ENCODE measurements around the gene DISP2.

The DISP2 gene

DNA sequence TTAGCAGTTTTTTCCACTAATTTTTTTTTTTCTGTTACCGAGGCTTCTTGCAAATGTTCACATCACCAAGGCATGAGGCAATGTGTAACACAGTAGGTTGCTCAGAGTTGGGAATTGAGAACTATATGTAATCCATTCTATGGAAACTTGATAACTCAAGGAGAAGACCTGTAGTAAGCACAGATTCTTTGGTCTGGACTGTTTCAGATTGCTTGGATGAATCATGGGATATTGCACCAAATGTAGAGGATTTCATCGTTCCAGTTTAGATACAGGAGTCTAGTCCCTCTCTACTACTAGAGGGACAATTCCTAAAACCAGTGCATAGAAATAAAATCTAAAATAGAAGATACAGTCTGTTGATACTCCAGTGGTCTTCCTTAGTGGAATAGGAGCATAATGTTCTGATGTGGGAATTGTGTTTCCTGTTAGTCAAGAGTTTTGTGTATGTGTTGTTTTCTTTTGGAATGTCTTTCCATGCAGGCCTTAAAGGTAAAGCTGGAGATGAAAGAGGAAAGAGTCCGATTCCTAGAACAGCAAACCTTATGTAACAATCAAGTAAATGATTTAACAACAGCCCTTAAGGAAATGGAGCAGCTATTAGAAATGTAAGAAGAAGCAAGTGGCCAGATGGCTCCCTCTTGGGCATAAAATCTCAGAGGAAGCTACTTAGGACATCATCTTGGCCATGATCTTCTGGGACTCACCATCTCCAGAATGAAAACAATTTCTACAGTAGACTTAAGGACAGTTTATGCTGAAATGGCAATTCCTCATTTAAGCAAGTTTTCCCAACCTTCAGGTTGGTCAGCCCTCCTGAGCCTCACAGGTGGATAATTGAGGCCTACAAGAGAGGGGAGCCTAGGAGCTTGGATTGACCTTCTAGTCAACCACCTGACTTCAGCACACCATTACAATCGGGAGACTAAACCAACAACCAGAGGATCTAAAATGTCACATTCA, 35.2 kb downstream of the DISP2 start:
- no peak for DNase-seq

- DNase-seq: no peak
These were observed 39.8 kb downstream of the DISP2 start for GRCh38 chr15:40397688-40398412.

DNA sequence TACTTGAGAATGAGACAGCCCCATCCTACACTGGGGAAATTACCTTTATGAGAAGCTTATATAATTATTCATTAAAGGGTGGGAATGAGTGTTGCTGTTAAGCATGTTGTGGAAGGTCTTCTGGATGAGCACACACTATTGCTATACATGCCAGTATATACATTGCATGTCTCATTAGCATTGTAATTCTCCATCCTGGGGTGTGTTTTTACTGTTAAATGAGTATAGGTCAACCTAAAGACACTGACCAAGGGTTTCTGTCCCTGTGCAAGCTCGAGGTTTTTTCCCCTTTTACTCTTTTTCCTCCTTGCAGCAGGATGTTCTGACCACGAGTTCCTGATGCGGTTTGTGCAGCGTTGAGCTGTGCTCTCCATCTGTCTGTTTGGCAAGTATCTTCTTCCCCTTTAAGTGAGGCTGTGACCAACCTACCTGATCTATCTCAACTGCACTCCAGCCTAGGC, 40.4 kb downstream of the DISP2 start:
- peak; percentile 25 for DNase-seq

- DNase-seq: no peak
These were observed 41.4 kb downstream of the DISP2 start for GRCh38 chr15:40399370-40399769.

- DNase-seq: peak; percentile 89
These were observed 47.7 kb downstream of the DISP2 start, which contains the start of gene IVD for GRCh38 chr15:40405501-40406381. IVD (plus strand) TSS chr15:40405795; CDS start chr15:40405828, 33 bp downstream.

GRCh38 chr15:40407330-40407990, 49.4 kb downstream of the DISP2 start:
- no peak for DNase-seq

- DNase-seq: no peak
These were observed 51.3 kb downstream of the DISP2 start for GRCh38 chr15:40409366-40409765.

DNA sequence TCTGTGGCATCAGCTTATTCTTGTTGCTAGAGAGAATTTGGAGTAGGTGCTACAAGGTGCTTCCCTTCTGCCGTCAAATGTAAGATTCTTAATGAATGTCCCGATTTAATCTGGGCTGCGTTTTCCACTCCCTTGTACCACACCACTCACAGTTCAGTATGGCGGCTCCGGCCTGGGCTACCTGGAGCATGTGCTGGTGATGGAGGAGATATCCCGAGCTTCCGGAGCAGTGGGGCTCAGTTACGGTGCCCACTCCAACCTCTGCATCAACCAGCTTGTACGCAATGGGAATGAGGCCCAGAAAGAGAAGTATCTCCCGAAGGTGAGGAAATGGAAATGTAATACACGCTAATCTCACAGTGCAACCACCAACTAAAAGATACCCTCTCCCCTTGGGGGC, 52.5 kb downstream of the DISP2 start:
- DNase-seq: no peak

GRCh38 chr15:40412095-40412759, 54.2 kb downstream of the DISP2 start:
- no peak for DNase-seq

DNA sequence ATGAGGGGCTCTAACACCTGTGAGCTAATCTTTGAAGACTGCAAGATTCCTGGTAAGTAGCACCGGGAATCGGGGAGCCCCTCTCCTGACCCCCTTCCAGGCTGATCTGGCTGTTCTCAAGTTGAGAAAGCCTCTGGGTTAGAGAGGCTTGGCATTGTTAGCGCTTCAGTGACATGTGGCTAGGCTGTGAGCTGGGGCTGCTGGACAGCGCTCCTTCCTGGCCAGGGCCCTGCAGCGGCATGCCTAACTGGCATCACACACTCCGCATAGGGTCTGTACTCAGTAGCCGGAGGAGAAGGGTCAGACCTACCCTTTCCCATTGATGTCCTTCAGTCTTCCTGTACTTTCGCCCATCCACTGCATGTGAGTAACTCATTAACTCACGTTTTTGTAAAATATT, 55.0 kb downstream of the DISP2 start:
- no peak for DNase-seq

- no peak for DNase-seq
These were observed 56.8 kb downstream of the DISP2 start for GRCh38 chr15:40414816-40415215.

DNA sequence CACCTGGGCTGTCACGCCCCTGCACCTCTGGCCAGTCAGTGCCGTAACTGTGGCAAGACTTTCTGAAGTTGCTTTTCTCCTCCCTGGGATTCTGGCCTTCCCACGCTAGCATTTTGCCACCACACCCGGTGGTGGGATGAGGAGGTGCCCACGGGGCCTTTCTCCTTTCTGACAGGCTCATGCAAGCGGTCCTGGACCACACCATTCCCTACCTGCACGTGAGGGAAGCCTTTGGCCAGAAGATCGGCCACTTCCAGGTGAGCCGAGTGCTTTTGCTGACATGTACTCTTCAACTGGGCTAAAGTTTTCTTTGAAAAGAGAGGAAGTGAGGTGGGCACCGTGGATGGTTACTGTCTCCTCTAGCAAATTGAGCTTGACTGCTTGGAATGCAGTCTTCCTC, 57.2 kb downstream of the DISP2 start:
- DNase-seq: no peak

- DNase-seq: no peak
These were observed 58.0 kb downstream of the DISP2 start for GRCh38 chr15:40416056-40416455.

GRCh38 chr15:40418126-40418525, 60.1 kb downstream of the DISP2 start:
- DNase-seq: no peak

GRCh38 chr15:40420071-40420713, 62.2 kb downstream of the DISP2 start:
- DNase-seq: no peak

GRCh38 chr15:40420793-40421192, 62.8 kb downstream of the DISP2 start:
- DNase-seq: no peak

GRCh38 chr15:40421246-40422157, 63.5 kb downstream of the DISP2 start:
- DNase-seq: peak; percentile 78

GRCh38 chr15:40424483-40425115, 66.6 kb downstream of the DISP2 start:
- DNase-seq: no peak

DNA sequence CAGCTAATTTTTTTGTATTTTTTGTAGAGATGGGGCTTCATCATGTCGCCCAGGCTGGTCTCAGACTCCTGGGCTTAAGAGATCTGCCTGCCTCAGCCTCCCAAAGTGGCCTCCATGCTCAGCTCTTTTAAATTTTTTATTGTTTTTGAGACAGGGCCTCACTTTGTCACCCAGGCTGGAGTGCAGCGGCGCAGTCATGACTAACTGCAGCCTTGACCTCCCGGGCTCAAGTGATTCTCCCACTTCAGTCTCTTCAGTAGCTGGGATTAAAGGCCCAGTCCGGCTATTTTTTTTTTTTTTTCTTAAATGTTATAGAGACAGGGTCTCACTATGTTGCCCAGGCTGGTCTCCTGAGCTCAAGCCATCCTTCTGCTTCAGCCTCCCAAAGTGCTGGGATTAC, 67.7 kb downstream of the DISP2 start:
- DNase-seq: no peak

All from CD4-positive, alpha-beta T cell treated with Interleukin-21 for 1 hour (primary cell).